ENCODE measurements around the gene TRAPPC10. TPM values are rescaled to one million over a fixed set of nuclear protein-coding genes. Genes with fewer than 3 reads are reported as not detected.

The TRAPPC10 gene
- total and polyA plus RNA-seq, 2 of the 8 experiments (the other 6 are each of a cell fraction or from before 2014, with no cell fraction given) = 18.5 to 29.8 TPM

DNA sequence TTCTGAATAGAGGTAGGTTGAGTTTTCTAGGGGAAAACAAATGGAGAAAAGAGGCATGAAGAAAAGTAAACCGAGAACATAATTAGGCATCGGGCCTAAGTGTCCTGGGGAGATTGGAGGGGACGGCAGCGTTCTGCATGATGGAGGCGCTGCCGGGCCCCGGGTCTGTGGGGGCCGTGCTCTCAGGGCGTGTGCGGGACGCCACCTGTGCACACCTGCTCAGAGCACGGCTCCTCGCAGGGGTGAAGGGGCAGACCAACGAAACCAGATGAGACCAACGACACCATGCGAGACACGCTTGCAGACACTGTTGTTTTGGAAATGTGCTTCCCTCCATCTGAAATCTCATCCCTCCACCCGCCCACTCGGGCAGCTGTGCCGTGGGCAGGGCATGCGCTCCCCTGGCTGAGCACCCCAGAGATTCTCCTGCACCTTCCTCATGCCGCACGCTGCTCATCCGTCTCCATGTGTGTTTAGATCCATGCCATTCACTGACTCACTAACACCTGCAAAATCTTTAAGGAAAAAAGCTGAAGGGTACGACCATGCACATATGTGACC is 28.2 kb upstream of the TRAPPC10 start:
- DNase-seq (ENCODE audit: low read depth in 1 of 2, low spot score in 2 of 2) = no peak
- TF ChIP-seq BRCA1 (IDR thresholded peaks at IDR 0.05; ENCODE audit: low read depth, low read length) (no peak), KDM4A (IDR thresholded peaks at IDR 0.05; ENCODE audit: low read depth, low read length, severe bottlenecking) (no peak), BCL11A (IDR thresholded peaks at IDR 0.05; ENCODE audit: low read depth in 2 of 2, low read length in 2 of 2) (no peak)
- Histone ChIP-seq H3K79me1 (ENCODE audit: low read depth, low read length) (no peaks in the 10 kb centered on the region), H3K9ac (replicated peaks in 1 of 4; ENCODE audit: extremely low read depth in 1 of 4, low read depth in 3 of 4, low read length in 3 of 4) (no peak overlapping the region), H3K4me1 (replicated peaks in 1 of 4; ENCODE audit: control insufficient read depth in 3 of 4, insufficient read depth in 4 of 4, low read length in 3 of 4) (peaks cover 0 to 14% (median 11%) of the 10 kb centered on the region in 4 experiments; a peak in 6 of 7 replicates), H3K4me3 (ENCODE audit: extremely low read depth in 1 of 4, insufficient read depth in 2 of 4, low read depth in 3 of 4, low read length in 4 of 4) (no peak overlapping the region), H3K23me2 (ENCODE audit: low read depth, low read length) (no peaks in the 10 kb centered on the region), H3K27ac (ENCODE audit: low read depth, low read length) (no peak overlapping the region), H4K8ac (ENCODE audit: extremely low read depth, insufficient read depth, low read length) (no peak overlapping the region), H2BK12ac (ENCODE audit: low read depth, low read length) (no peak overlapping the region), H3K79me2 (ENCODE audit: control insufficient read depth in 1 of 2, insufficient read depth in 2 of 2, low read length in 2 of 2) (no peaks in the 10 kb centered on the region), H4K5ac (ENCODE audit: insufficient read length, low read depth, low read length) (no peak overlapping the region), H4K20me1 (replicated peaks in 1 of 2; ENCODE audit: control insufficient read depth in 1 of 2, insufficient read depth in 2 of 2, low read length in 2 of 2) (peaks cover 0 to 2% of the 10 kb centered on the region in 2 experiments), H3K14ac (ENCODE audit: insufficient read length) (no peak overlapping the region), H2BK15ac (ENCODE audit: low read length) (no peak overlapping the region), H3K18ac (ENCODE audit: extremely low read depth, low read length) (no peak overlapping the region), H3K56ac (replicated peaks; ENCODE audit: insufficient read length, low read depth, low read length) (no peak overlapping the region), H2BK5ac (ENCODE audit: low read depth, low read length) (no peak overlapping the region), H2AK5ac (ENCODE audit: low read depth, low read length) (no peak overlapping the region), H4K91ac (replicated peaks; ENCODE audit: insufficient read length, low read length) (no peak overlapping the region), H3K36me3 (ENCODE audit: control insufficient read depth in 2 of 4, insufficient read depth in 4 of 4, low read length in 3 of 4) (no peaks in the 10 kb centered on the region), H3K4ac (replicated peaks; ENCODE audit: insufficient read length, low read depth, low read length) (no peak overlapping the region), H2BK120ac (replicated peaks; ENCODE audit: low read depth, low read length) (no peak overlapping the region), H2AFZ (ENCODE audit: low read length) (no peak overlapping the region), H3K9me3 (ENCODE audit: insufficient read depth in 2 of 2, low read depth in 1 of 2, low read length in 1 of 2) (no peaks in the 10 kb centered on the region), H2BK20ac (ENCODE audit: low read length) (no peak overlapping the region), H3K4me2 (ENCODE audit: insufficient read depth in 1 of 2, low read depth in 2 of 2, low read length in 2 of 2) (no peak overlapping the region), H3K27me3 (replicated peaks in 1 of 4; ENCODE audit: control insufficient read depth in 3 of 4, extremely low read depth in 1 of 4, insufficient read depth in 3 of 4, low read length in 3 of 4) (no peaks in the 10 kb centered on the region), H3K23ac (ENCODE audit: insufficient read length) (no peak overlapping the region)
- WGBS, 2 experiments (ENCODE audit: extremely low coverage in 1 of 2, insufficient coverage in 1 of 2, insufficient read length in 1 of 2, insufficient replicate concordance in 2 of 2, low coverage in 1 of 2, low lambda C conversion rate in 2 of 2, missing lambda C conversion rate in 1 of 2) = 95% methylated on average over 25 of the region's 25 CpGs; no CpG with 5 or more reads in 1 of the 2 experiments
- CTCF ChIA-PET (ENCODE audit: partially characterized antibody) = interaction anchor here (0.6 to 3.1 kb wide), 9 partner anchors 8 to 1310 kb away, joined by 3 to 15 read pairs (median 5); no protein-coding TSS in a partner anchor
- POLR2A ChIA-PET (ENCODE audit: partially characterized antibody) = interaction anchor here (0.6 kb wide), 2 partner anchors 10 to 183 kb away, joined by 3 to 5 read pairs; no protein-coding TSS in a partner anchor
- FAIRE-seq = no peak
